NCI-H1694 (cell line): ENCODE results near the gene ZNF605.
"Not testable (repeated sequence)": the region's sequence is repeated elsewhere in the genome, so short reads cannot be mapped to it uniquely, and the experiment has no call there.

Source experiments
- DNase-seq: peaks from one replicate; lab custom pipeline; 2025; lab: John Stamatoyannopoulos, UW

Gene ZNF605

DNA sequence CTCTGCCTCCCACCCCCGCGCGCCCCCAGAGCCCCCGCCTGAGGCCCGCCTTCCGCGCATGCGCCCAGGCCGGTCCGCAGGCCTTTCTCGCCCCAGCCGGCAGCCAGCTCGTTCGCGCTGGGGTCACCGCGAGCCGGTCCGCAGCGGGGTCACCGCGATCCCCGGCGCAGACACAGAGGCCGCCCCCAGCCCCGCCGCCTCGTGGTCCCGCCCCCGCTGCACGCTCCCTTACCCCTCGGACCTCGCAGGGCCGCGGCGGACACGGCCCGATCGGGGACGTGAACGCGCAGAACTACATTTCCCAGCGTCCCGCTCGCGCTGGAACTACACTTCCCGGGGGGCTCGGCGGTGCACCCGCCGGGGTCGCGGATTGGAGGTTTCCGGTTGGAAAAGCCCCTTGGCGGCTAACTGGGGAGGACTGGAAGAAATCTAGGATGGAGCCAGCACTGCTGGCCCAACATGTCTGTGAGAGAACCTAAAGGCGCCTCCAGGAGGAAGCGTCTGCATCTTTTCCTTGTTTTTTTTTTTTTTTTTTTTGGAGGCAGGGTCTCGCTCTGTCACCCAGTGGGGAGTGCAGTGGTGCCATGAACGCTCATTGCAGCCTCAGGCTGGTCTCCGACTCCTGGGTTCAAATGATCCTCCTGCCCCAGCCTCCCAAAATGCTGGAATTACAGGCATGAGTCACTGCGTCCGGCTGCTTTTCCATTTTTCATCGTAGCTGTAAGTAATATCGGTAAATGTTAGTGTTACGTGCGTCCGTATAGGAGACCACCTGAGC, at the start of gene ZNF605:
TSS of gene ZNF605 (minus strand) at position 296 of the 778 bp plus-strand sequence. CDS start 10,671 bp downstream, outside the sequence.
- DNase-seq: peak; percentile 60

DNA sequence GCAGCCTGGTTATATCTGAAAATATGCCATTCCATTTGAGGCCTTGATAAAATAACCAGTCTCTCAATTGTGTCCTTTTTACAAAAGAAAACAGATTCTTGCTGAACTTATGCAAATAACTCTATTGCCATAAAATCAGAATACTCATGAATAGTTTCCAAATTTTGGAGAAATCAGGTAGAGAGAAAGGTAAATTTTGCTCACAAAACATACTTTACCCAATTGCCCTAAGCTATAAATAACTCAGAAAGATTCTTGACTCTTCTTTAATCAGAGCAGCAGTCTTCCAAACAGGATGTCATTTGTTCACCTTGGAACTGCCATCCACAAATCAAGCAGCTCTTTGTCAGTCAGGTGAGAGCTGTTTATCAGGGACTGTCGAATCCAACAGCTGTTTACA, 42.6 kb upstream of the ZNF605 start:
- DNase-seq: no peak

DNA sequence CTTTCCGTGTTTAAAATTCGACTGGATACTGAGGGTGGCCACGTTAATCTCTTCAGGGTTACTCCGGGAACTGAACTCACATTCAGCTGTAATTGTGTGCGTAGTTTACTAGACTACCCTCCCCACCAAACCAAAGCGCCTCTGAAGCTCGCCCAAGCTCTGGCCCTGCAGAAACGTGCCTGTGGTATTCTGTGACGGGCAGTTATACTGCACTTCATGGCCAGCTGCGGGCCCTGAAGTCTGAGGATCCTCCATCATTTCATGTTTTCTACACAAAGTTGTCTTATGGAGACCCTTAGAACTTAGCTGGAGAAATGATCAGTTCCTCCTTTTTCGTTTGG, 30.7 kb upstream of the ZNF605 start:
- no peak for DNase-seq

DNA sequence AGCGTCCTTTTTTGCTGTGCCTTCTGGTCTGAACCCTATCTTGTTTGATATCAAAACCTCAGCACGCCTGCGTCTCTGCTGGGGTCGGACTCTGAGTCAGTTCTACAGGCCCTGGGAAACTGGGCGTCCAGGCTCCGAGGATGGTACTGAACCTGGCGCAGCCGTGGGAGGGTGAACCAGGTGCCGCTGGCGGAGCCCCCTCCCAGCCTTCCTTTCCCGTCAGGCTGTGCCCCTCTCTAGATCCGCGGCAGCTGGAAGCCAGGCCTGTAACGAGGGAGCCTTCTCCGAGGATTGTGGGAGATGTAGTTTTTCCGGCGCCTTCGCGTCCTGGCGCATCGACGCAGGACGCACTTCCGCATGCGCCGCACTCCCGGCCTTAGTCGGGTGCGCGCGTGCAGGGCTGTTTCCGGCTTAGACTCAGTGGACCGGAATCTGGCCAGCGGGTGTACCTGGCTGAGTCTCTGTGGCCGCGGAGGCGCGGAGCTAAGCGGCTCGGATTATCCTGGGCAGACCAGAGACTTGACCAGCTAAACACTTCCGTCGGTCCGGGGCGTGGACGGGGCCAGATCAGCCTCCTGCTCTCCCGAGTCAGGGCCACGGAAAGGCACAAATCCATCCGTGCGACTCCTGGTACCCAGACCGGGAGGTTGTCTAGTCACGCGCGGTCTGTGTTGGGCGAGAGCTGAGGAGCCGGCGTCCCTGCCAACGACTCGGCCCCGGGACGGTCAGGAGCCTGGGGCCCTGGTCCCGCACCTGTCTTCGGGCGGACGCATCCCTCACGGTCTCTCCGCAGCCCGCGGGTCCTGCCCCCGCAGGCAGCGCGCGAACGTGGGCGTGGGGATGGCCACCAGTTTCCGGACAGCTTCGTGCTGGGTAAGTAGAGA, 30.1 kb upstream of the ZNF605 start, which contains the start of gene ZNF26:
TSS of gene ZNF26 (plus strand) at position 367 of the 884 bp plus-strand sequence. CDS start at position 841, 474 bp downstream.
- DNase-seq: peak; percentile 90

DNA sequence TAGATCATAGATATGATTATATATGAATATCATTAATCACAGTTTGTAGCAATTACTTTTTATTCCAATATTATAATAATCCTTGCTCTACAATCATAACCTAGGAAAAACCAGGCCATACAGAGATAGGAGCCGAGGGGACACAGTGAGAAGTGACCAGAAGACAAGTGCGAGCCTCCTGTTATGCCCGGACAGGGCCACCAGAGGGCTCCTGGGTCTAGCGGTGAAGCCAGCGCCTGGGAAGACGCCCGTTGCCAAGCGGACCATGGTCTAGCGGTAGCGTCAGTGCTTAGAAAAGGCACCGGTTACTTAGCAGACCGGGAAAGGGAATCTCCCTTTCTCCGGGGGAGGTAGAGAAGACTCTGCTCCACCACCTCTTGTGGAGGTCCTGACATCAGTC, 20.8 kb upstream of the ZNF605 start:
- DNase-seq: not testable (repeated sequence)

DNA sequence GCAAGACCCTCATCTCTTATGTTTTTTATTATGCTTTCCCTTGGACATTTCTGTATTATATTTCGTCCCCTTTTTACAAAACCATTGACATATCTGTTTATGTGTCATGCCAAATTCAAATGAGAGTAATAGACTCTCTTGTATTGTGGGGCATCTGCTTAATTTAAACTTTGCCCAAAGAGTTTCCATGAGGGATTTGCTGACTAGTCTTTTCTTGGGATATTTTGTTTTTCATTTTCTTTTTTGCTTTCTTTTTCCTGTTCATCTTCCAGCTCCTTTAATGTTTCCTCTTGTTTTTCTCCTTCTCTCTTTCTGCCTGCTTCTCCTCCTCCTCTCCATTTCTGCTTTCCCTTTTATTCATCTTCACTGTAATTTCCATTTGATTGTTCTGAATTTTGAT, 16.3 kb upstream of the ZNF605 start:
- no peak for DNase-seq

DNA sequence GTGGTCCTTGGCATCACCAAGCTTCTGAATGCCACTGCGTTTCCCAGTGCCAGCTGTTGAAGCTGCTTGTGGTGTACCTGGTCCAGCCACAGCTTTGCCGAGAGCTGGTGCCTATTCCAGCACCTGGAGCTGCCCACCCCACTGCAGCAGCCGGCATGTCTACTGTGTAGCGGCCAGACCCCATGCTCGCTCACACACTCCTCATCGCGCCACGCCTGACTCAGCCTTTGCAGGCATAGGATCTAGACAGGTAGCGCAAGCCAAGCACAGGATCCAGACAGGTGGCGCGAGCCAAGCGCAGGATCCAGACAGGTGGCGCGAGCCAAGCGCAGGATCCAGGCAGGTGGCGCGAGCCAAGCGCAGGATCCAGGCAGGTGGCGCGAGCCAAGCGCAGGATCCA, 11.6 kb upstream of the ZNF605 start:
- no peak for DNase-seq

DNA sequence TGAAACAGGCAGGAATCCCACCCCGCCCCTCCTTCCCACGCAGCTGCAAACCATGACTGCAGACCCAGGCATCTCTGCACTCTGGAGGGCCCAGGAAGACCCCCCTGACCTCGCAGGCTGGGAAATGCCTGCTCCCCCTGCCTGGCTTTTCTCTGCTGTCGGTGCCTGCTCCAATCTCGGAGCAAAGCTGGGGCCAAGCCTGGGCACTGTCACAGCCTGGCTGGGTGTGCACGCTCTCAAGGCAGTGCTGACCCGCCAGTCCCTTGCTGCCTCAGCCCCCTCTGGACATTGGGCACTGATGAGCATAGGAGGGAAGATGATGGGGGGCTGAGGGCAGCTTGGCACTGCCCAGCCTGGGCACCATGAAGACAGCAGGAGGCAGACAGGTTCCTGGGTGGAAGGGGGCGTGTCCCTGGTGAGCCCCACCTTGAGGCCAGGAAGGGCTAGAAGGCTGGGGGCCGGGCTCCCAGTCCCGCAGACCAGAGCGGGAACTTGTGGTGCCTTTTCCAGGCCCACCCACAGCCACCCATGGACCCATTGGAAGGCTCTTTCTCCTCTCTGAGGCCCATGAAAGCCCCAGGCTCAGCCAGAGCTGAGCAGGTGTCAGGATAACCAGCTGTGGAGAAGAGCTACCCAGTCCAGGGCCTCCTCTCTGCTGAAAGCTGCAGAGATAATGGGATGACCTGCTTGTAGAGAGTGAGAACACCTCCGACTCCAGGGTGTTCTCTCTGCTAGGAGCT, 10.7 kb upstream of the ZNF605 start:
- DNase-seq: no peak

DNA sequence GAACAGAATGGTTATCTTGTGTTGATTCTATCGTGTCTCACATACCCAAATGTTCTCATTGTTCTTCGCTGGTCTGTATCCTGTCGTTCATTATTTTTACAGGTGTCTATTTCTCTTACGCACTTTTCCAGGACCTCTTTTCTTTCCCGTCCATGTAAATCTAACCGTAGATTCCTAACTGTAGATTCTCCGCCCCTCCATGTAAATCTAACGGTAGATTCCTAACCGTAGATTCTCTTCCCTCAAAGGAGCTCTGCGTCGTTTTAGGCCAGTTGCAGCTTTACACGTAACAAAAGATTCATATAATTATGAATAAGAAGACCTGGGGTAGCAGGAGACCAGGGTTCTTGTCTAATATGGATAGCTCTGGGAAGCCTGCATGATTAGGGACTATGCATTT, 9.7 kb upstream of the ZNF605 start:
- no peak for DNase-seq

DNA sequence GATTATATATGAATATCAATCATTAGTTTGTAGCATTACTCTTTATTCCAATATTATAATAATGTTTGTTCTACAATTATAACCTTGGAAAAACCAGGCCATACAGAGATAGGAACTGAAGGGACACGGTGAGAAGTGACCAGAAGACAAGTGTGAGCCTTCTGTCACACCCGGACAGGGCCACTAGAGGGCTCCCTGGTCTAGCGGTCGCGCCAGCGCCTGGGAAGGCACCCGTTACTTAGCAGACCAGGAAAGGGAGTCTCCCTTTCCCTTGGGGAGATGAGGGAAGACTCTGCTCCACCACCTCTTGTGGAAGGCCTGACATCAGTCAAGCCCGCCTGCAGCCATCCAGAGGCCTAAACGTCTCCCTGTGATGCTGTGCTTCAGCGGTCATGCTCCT, 7.8 kb upstream of the ZNF605 start:
- not testable (repeated sequence) for DNase-seq

DNA sequence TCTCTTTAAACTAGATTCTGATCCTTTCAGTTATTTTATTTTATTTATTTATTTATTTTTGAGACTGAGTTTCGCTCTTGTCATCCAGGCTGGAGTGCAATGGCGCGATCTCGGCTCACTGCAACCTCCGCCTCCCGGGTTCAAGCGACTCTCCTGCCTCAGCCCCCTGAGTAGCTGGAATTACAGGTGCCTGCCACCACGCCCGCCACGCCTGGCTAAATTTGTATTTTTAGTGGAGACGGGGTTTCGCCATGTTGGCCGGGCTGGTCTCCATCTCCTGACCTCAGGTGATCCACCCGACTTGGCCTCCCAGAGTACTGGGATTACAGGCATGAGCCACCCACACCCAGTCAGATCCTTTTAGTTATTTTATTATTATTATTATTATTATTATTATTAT, 5.7 kb upstream of the ZNF605 start:
- not testable (repeated sequence) for DNase-seq

DNA sequence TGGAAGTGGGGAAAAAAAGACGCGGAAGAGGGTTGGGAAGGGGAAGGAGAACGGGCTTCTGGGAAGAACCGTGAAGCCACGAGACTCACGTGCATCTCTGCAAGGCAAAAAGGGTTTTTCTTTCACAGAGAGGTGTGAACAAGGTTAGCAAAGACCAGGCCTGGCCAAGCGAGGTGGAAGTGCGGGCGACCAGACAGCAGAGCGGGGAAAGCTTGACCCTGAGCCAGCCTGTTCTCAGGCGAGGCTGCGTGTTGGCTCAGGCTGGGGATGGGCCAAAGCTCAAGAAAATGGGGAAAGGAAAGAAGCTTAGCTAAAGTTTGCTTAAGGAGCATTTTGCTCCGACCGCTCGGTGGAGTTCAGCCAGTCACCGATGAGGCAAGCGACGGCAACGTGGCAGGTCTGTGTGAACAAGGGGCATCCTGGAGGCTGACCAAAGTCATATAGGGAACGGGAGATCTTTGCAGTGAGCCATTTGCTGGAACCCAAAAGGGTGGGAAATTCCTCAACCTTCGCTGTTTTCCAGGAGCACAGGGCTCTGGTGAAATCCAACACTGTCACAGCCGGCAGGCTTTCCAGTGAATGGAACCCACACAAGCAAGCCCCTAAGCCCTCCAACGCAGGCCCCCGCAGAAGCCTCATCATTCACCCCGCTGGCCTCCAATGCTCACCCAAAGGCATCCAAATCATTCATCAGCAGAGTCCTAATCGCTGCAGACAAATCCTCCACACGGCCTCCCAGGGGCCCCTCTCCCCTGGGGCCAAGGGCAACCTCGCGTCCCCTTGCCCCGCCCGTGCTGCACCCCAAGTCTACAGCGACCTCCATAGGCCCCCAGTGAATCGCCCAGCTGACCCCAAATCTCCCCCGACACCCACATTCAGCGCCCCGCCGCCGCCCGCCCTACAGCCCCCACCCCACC, 754 bp downstream of the ZNF605 start:
- DNase-seq: no peak

DNA sequence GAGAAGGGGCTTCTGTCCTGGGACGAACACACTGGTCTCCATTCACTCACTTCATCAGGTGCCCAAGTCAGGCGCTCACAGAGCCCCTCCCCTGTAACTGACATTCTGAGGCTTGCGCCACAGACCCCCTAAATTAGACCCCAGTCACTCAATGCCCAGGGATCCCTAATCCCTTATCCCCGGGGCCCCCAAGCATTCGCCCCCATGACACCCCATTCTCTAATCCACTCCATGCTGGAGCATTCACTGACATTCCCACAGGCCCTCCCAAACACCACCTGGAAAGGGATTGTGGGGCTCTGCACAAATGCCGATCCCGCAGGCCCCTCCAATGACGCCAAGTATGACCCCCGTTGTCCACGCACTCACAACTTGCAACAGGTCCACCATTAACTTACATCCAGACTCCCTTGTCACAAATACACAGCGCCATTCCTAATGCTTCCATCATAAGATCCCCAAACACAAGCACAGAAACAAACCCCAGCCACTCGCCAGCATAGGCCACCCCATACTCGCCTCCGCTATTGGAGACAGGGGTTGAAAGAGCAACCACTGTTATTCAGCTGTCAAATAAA, 1.5 kb downstream of the ZNF605 start:
- no peak for DNase-seq

DNA sequence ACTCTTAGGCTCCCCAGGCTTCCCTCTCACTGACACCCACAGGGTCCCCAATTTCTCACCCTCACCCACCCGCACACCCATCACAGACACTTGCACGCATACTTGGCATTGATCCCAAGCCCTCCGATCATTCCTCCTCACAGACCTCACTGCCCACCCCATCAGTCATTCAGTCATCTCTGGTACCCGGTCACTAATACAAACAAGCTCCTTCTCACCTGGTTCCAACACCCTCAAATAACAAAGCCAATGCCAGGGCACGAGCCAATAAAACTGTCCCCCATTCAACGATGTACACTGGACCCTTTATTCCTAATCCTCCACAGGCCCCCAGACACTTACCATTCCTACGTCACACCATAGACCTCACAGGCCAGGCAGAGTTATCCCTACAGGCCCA, 2.3 kb downstream of the ZNF605 start:
- no peak for DNase-seq

DNA sequence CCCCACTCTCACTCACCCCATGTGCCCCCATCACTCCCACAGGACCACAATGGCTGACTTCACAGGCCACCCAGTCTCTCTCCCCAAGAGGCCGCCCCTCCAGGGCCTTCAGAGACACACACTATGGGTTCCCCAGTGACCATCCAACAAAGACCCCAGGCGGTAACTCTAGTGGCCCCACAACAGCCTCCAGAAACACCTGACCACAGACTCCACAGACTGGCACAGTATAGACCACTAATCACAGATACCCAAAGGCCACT, 3.0 kb downstream of the ZNF605 start:
- DNase-seq: no peak

DNA sequence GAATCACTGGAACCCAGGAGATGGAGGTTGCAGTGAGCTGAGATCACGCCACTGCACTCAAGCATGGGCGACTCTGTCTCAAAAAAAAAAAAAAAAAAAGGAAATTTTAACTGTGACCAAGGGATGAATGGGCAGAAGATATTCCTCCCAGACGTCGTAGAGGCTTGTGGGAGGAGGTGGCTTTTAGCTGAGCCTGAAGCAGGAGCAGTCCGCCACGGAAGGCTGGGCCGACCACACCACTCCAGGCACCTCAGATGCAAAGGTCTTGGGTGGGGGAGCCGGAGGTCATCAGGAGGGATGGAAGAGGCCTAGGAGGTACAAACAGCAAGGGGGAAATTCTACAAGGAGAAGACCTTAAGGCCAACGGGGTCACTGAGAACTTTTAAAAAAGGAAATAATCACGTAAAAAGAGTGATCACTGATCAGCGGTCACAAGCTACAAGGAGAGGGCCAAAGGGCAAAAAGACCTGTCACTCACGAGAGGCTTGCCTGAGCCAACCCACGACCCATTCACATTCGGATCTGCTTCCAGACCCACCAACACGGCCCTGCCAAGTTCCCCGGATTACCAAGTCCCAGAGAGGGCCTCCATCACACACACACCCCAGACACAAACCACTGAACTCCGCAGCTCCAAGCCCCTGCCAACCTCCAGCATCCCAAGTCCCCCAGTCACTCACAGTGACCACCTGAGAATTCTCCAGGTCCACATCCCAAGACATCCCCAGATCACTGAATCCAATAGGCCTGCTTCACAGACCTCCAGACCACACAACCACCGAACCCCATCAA, 3.5 kb downstream of the ZNF605 start:
- DNase-seq: no peak

DNA sequence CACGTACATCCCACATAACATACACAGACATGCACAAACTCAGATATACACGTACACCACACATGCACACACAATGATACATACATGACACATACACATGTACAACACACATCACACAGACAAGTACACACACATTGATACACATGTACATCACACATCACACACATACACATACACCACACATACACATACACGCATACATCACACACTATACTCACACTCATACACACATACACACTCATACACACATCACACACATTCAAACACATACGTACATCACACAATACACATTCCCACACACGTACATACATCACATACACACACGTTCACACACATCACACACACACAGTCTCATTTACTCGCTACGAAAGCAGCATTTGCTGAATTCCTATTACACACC, 4.5 kb downstream of the ZNF605 start:
- DNase-seq: no peak

DNA sequence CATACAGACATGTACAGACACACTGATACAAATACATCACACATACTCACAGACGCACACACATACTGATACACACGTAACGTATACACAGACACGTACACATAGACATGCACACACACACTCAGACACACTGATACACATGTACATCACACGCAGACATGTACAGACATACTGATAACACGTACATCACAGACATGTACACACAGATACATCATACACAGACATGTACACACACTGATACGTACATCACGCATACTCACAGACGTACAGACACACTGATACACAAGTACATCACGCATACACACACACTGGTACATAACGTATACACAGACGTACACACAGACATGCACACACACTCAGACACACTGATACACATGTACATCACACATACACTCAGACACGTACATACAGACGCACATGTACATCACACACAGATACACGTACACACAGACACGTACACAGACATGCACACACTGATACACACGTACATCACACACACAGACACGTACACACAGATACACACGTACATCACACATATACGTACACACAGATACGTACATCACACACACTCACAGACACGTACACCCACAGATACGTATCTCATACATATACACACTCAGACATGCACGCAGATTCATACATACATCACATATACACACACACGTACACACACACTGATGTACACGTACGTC, 5.1 kb downstream of the ZNF605 start:
- no peak for DNase-seq

DNA sequence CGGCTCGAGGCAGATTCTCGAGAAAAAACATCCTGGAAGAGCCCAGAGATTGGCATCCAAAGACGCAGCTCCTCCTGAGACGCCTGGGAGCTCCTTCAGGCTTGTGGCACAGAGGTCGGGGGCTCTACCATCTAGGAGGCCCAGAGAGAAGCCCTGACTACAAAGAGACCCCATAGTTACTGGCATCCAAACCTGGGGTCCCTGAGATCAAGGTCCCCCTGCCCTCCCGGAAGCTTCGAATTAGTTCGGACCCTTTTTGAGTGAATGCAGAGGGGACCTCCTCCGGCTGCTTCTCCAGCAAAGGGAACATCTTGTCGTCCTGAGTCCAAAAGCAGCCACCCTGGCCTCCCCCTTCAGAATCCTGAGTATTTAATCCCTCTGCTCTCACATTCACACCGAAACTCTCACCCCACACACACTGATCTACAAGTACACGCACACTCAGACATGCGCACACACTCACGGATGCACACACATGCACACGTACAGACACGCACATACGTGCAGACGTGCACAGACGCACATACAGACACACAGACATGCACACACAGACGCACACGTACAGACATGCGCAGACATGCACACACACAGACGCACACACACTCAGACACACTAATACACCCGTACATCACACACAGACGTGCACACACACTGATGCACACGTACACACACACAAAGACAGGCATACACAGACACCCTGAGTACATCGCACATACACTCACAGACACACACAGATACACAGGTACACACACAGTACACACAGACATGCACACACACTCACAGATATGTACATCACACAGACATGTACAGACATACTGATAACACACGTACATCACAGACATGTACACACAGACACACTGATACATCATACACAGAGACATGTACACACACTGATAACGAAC, 5.9 kb downstream of the ZNF605 start:
- DNase-seq: no peak
